Superior temporal gyrus (tissue), 1 donor: Measurements from ENCODE around the gene HSPB1.
"Not testable (repeated sequence)": the region's sequence is repeated elsewhere in the genome, so short reads cannot be mapped to it uniquely, and the experiment has no call there.

Experiments used
- DNase-seq: peaks from one replicate; pipeline ENCODE4 v3.0.0-alpha.2; 2016; ENCODE audit errors: extremely low spot score

HSPB1 gene

DNA sequence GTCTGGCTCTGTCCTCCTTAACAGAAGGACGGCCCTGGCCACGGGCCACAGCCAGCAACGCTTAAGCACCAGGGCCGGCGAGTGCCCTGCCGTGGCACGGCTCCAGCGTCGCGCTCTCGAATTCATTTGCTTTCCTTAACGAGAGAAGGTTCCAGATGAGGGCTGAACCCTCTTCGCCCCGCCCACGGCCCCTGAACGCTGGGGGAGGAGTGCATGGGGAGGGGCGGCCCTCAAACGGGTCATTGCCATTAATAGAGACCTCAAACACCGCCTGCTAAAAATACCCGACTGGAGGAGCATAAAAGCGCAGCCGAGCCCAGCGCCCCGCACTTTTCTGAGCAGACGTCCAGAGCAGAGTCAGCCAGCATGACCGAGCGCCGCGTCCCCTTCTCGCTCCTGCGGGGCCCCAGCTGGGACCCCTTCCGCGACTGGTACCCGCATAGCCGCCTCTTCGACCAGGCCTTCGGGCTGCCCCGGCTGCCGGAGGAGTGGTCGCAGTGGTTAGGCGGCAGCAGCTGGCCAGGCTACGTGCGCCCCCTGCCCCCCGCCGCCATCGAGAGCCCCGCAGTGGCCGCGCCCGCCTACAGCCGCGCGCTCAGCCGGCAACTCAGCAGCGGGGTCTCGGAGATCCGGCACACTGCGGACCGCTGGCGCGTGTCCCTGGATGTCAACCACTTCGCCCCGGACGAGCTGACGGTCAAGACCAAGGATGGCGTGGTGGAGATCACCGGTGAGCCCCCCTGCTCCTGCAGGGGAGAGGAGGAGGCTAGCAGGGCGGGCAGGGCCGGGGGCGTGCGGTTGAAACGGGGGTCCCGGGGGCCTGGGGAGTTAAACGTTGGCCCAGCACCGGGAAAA is at the start of gene HSPB1:
TSS of gene HSPB1 (plus strand) at position 327 of the 855 bp plus-strand sequence. CDS start at position 367, 40 bp downstream.
- peak; percentile 78 for DNase-seq

DNA sequence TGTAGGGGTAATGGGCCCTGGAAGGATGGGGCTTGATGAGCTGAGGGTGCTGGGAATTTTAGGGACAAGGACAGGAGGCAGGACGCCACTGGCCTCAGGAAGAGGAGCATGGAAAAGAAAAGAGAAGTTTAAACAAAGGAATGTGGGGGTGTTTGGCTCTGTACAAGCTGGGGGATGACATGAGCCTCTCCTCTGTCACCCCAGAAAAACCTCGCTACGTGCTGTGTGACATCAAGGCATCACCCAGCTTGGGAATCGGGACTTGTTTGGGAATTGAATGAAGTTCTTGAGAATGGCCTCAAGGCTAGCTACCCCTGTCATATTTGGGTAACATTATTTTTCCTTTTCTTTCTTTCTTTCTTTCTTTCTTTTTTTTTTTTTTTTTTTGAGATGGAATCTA is 47.7 kb upstream of the HSPB1 start:
- DNase-seq: no peak

DNA sequence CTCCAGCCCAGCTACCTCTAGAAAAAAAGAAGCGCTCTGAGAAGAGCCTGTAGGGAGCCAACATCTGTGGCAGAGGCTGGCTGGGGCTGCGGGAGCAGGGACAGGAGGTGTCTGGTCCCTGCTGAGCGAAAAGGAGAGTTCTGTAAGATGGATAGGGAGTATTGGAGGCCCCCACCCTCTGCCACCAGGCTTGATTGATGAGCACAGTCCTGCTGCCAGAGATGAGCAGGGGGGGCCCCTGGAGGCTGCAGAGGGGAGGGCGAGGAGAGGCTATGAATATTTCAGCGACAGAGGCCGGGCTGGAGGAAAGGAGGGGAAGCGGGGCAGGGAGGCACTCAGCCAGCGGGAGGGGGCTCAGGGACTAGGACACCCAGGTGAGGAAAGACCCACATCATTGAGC is 44.5 kb upstream of the HSPB1 start:
- DNase-seq: no peak

DNA sequence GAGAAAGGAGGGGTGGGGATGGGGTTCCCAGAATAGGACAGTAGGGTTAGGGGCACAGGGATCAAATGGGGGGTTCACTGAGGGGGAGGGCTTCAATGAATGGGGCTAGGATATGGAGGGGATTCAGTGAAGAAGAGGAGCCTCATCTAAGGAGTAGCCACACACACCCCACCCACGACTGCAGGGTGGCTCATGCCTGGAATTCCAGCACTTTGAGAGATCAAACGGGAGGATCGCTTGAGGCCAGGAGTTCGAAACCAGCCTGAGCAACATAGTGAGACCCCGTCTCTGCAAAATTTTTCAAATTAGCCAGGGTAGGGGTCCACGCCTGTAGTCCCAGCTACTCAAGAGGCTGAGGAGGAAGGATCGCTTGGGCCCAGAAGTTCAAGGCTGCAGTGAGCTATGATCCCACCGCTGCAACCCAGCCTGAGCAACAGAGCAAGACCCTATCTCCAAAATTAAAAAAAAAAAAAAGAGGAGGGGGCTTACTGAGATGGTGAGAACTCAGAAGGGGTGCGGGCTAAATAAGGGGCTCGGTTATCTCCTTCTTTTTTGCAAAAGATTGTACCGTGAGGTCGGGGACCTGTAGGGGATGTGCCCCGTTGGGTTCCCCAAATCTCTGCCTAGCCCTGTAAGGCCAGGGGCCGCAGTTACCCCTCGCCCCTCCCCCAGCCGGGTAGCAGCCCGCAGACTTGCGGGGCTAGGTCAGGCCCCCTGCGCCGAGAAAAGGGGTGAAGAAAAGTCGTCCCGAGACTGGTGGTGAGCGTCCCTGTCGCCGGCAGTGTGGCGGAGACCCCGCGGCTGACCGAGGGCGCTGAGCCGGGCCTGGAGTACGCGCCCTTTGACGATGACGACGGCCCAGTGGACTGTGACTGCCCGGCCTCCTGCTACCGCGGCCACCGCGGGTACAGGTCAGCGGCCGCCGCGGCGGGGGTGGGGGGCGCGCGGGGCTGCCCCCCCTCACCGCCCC is 43.1 kb upstream of the HSPB1 start:
- DNase-seq: no peak

DNA sequence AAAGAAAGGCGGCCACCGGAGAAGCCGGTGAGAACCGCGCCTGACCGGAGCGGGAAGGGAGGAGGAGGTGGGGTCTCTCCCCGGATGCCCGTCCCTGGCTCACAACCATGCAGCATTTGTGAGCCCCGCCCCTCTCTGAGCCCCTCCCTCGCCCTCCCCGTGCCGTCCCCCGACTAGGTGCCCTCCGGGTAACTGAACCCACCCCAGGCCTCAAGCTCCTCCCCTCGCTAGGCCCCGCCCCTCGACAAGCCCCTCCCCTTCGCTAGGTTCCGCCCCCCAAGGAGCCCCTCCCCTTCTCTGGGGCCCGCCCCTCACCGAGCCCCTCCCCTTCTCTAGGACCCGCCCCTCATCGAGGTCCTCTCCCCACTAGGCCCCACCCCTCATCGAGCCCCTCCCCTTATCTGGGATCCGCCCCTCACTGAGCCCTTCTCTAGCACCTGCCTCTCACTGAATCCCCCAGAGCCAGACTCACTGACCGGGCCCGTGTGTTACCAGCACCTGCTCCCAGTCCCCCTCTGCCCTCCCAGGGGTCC is 42.2 kb upstream of the HSPB1 start:
- no peak for DNase-seq

DNA sequence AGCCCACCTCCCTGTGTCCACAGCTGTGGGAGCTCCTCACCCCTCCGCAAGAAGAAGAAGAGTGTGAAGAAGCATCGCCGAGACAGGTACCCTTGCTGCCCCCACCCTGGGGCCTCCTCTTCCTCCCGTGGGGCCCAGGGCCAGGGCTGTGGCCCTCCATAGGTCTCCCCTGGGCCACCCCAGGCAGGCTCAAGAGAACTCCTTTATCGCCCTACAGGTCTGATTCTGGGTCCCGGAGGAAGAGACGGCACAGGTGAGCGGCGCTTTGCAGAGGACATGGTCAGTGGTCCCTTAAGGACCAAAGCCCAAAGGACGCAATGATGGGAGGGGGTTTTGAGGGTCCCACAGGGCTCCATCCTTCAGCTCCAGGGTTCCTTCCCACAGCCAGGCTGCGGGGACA is 41.1 kb upstream of the HSPB1 start:
- no peak for DNase-seq

DNA sequence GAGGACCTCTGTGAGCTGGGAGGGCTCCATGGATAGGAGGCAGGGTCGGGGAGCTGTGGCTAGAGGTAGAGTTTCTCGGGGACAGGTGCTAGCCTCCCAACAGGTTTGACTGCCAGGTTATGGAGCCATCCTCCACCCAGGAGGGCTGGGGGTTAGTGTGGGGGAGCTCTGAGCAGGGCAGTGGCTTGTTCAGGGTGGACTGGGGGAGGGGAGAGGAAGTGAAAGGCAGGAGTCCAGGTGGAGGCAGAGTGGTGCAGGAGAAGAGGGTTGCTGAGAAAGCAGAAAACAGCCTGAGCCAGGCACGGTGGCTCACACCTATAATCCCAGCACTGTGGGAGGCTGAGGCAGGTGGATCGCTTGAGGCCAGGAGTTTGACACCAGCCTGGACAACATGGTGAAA is 40.5 kb upstream of the HSPB1 start:
- DNase-seq: no peak

DNA sequence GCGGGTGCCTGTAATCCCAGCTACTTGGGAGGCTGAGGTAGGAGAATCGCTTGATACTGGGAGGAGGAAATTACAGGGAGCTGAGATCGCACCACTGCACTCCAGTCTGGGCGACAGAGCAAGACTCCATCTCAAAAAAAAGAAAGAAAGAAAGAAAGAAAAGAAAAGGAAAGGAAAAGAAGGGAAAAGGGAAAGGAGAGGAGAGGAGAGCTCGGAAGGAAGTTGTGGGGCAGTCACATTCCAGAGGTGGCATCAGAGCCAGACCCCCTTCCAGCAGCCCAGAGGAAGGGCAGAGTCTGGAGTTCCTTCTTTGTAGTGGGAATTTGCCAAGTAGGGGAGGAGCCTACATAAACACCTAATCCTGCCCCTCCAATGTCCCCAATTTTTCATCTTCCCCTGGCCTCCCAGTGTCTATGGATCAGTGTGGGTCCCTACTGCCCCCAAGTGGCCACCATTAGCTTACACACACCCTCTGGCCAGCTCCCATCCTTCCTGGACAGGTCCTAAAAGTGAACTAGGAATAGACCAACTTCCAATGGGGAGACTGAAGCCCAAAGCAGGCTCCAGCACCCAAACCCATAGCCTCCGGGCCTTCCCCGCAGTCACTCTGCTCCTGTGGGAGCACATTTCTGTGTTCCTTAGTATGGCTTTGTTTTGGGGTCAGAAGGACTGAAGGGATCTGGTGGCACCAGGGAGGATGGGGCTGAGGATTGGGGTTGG is 39.6 kb upstream of the HSPB1 start:
- DNase-seq: peak; percentile 78

DNA sequence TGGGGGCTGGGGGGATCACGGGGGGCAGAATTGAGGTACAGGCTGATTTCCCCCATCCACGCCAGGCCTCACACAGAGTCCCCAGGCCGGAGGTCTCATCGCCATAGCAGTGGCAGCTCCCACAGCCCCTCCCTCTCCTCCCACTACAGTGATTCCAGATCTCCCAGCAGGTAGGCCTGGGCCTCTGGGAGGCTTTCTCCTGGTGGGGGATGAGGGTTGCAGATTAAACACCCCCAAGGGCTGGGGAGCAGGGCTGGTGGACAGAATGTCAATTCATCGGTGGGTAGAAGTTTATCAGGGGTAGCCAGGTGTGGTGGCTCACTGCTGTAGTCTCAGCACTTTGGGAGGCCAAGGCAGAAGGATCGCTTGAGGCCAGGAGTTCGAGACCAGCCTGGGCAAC is 37.2 kb upstream of the HSPB1 start:
- no peak for DNase-seq

DNA sequence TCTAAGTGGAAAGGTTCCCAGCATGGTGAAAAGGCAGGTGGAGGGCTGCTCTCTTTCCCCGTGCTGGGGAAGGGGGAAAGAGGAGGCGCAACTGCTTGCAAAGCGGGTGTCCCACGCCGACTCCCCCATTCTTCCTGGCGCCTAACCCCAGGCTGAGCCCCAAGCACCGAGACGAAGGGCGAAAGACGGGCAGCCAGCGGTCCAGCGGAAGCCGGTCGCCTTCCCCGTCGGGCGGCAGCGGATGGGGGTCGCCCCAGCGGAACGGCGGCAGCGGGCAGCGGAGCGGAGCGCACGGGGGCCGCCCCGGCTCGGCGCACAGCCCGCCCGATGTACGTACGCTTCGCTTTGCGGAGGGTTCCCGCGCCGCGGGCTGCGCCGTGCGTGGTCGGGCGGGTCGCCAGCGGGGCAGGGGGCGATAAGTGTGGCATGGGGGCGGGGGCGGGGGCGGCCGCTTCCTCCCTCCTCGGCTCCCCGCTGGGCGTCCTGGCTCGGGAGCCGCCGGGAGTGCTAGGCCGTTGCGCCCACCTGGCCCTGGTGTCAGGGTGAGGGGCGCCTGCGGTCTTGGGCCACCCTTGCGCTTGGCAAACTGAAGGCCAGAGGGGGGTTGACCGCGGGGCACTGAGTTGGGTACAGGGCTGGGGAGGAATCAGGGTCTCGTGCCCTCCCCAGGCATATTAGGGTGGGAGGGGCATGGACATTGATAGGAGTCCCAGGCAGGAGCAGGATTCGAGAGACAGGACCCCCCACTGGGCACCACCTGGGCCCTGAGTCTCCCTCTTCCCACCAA is 35.2 kb upstream of the HSPB1 start:
- no peak for DNase-seq

DNA sequence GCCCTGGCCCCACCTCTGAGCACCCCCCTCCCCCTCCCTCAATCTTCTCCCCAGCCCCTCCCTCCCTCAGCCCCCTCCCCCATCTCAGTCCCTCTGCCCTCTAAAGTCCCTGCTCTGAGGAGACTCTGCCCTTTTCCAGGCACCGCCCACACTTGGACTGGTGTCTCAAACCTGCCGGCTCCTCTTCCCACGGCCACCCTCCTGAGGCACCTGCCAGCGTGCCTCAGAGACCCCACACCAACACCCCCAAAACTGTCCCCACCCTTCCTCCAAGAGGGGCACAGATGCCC is 34.6 kb upstream of the HSPB1 start:
- no peak for DNase-seq

DNA sequence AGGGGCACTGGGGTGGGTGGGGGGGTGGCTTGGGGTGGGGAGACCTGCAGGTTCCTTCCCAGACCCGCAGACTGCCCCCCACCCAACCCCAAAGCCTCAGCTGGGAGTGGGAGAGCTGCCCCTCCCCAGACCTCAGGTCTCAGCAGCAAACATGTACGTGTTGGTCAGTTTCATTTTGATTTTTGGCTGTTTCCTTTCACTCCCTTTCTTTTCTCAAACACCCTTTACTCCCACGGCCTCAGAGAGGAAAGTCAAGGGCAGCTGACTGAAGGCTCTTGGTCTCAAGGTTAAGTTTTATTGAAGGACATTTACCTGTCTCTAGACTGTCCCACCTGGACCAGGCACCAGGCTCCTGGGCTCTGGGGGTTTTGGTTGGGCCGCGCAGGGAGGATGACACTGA is 34.1 kb upstream of the HSPB1 start:
- DNase-seq: no peak

DNA sequence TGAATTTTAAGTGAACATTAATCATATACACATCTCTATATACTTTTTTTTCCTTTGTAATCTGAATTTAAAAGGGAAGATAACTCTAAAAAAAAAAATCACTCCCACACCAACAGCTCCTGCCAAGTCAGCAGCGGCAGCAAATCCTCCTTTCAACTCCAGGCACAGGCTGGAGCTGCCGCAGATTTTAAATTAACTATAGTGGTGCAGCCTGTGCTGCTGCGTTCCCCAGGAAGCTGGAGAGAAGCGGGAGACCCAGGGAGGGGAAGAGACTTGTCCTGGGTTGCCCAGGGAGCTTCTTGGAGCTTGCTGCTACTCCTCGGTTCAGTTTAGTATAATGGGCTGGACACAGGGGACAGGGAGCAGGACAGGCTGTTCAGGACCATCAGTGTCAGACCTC is 32.6 kb upstream of the HSPB1 start:
- DNase-seq: peak; percentile 48

DNA sequence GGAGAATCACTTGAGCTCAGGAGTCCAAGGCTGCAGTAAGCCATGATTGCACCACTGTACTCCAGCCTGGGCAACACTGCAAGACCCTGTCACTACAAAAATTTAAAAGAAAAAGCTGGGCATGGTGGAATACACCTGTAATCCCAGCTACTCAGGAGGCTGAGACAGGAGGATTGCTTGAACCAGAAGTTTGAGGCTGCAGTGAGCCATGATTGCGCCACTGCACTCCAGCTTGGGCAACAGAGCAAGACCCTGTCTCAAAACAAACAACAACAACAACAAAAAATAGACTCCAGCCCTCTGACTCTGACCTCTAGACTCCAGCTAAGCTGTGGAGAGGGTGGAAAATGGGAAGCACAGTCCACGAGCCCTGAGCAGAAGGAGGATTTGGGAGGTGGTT is 31.1 kb upstream of the HSPB1 start:
- not testable (repeated sequence) for DNase-seq

DNA sequence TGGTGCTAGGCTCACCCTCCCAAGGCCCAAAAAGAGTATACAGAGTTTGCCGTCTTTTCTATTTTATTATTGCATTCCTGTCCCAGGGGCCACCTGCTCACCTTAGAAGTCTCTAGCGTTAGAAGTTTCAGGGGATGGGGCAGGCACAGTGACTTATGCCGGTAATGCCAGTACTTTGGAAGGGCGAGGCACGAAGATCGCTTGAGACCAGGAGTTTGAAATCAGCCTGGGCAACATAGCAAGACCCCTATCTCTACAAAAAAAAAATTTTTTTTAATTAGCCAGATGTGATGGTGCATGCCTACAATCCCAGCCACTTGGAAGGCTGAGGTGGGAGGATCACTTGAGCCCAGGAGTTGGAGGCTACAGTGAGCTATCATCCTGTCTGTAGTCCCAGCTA is 30.3 kb upstream of the HSPB1 start:
- DNase-seq: no peak

DNA sequence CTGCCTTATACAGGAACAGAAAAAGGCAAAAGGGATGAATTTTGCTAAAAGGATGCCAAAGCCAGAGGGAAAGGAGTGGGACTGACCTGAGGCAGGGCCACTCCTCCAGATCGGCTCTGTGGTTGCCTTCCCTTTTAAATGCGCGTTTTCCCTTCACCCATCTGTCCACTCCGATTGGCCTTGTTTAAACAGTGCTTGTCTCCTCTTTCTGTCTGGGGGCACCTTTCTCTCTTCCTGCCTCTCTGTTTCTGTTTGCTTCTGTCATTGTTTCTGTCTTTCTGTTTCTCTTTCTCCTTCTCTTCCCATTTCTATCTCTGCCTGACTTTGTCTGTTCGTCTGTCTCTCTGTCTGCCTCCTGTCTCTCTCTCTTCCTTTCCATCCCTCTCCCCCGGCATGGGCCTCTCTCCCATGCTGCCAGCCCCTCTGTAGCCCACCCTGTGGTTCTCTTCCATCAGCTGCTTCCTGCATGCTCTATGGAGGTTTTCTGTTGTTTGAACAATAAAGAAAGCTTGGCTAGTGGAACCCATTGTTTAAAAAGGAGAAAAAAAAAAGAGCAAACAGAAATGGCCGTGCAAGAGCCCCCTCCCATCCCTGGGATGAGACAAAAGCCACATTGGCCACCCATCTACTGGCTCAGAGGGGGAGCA is 29.5 kb upstream of the HSPB1 start:
- no peak for DNase-seq

DNA sequence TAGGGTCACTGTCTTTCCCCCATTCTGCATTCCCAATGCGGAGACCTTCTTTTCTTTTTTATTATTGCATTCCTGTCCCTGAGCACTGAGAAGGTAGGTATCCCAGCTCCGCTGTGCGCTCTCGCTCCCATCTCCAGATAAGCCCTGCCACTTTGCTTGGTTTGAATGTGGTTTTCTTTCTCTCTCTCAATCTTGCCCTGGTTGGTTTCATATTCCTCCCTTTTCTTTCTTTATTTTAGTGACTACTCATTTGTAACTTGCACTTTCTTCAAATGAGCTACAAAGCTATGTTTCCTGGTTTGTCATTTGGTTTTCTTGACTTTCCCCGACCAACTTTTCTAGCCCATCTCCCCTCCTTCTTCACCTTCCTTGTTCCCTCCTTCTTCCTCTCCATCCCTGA is 29.0 kb upstream of the HSPB1 start:
- DNase-seq: no peak

DNA sequence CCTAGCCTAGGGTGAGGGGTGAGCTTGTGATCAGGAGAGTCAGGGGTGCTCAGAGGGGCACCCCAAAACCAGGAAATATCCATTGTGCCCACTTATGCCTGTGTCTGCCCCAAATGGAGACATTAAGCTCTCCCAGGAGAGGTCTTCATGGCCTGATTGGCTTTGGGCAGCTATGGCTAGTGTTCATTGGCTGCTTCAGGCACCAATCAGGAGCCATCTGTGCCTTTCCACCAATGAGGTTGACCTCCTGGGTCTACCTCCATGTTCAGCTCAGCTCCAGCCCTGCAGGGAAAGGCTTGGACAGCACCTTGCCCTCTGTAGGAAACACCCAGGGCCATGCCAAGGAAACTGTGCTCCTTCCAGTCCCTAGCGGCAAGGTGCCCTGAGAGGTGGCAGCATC is 23.9 kb upstream of the HSPB1 start:
- no peak for DNase-seq

DNA sequence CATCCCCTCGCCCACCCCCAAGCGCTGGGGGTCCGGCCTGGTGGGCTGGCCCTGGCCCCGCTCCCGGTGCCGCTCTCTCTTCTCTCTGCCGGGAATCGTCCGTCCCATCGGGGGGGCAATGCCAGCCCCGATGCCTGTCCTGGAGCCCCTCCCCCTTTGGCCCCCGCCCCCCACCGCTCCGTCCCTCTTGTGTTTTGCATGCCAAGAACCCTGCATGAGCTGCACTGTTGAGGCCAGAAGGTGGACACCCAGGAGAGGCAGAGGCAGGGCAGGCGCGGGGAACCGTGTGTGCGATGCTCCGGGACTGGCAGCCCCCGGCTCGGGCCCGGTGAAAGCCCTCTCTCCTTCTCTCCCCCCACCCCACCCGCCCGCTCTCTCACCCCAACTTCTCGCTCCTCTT is 22.1 kb upstream of the HSPB1 start:
- no peak for DNase-seq

DNA sequence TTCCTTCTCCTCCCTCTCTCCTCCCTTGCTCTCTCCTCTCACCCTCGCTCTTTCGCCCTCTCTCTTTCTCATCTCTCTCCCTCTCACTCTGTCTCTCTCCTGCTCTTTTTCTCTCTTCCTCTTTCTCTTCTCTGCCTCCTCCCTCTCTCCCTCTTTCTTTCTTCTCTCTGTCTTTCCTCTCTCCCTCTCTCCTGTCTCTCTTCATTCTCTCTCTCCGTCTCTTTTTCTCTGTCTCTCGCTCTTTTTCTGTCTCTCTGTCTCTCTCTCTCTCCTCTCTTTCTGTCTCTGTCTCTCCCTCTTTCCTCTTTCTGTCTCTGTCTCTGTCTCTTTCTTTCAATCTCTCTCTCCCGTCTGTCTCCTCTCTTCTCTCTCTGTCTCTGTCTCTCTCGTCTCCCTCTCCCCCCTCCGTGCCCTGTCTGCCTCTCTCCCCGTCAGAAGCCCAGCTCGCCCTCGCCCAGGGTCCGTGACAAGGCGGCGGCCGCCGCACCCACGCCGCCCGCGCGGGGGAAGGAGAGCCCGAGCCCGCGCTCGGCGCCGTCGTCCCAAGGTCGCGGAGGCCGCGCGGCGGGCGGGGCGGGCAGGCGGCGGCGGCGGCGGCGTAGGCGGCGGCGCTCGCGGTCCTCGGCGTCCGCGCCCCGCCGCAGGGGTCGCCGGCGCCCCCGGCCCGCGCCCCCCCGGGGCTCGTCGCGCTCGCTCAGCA is 21.3 kb upstream of the HSPB1 start:
- DNase-seq: no peak
